T-cell (primary cell): ENCODE results near the gene ADGRB3. TPM values are rescaled to one million over a fixed set of nuclear protein-coding genes. Genes with fewer than 3 reads are reported as not detected.
"Not testable (repeated sequence)": the region's sequence is repeated elsewhere in the genome, so short reads cannot be mapped to it uniquely, and the experiment has no call there.

Experiments
- ATAC-seq, 4 experiments: fragments of 200-7000 bp in 3 of 4; fragments of 150-1000 bp in 1 of 4; cut with Tn5 transposase; replicated peaks in 1 of 4; 1 replicate in 3 of 4; 2 replicates in 1 of 4; pipeline ENCODE4 v1.10.0; 2021; ENCODE audit warnings: moderate library complexity in 3 of 4, mild to moderate bottlenecking in 2 of 4, moderate number of reproducible peaks in 1 of 4
- CTCF ChIA-PET, 2 donors: fragments of 300-600 bp; sonication (Branson Sonifier 250); formaldehyde crosslinking; loops; one replicate each; lab custom pipeline; 2022; ENCODE audit warnings: antibody characterized with exemption in 2 of 2; lab: Charles Lee
- POLR2A ChIA-PET, 2 donors: fragments of 300-600 bp; sonication (Branson Sonifier 250); formaldehyde crosslinking; loops; one replicate each; lab custom pipeline; 2022; ENCODE audit warnings: antibody characterized with exemption in 2 of 2; lab: Charles Lee
- DNase-seq, 35 experiments: peaks; one replicate each; pipeline versions ENCODE4 v3.0.0 to v3.0.0-alpha.2; 2013 to 2023
- H3K27ac ChIP-seq: one replicate; pipeline ENCODE4 v1.5.1; 2013; ENCODE audit warnings: low read length
- H3K27me3 ChIP-seq, 2 experiments: replicated peaks in 1 of 2; 1 replicate in 1 of 2; 2 replicates in 1 of 2; pipeline versions ENCODE4 v1.6.1 to v1.7.0; 2013; ENCODE audit warnings: low read length in 1 of 2, mixed read lengths in 1 of 2; ENCODE audit not compliant: control insufficient read depth in 2 of 2, insufficient read depth in 2 of 2; ENCODE audit errors: extremely low read depth in 1 of 2
- H3K36me3 ChIP-seq, 2 donors: 1 replicate in 1 of 2; 2 replicates in 1 of 2; pipeline versions ENCODE4 v1.6.1 to v1.7.0; 2013; ENCODE audit warnings: low read length in 1 of 2; ENCODE audit not compliant: control insufficient read depth in 2 of 2, insufficient read depth in 1 of 2; ENCODE audit errors: extremely low read depth in 1 of 2
- H3K4me1 ChIP-seq, 2 experiments: 1 replicate in 1 of 2; 2 replicates in 1 of 2; pipeline versions ENCODE4 v1.6.1 to v1.7.0; 2013; ENCODE audit warnings: low read length in 2 of 2, mixed read lengths in 1 of 2; ENCODE audit not compliant: insufficient read depth in 2 of 2, control insufficient read depth in 1 of 2; ENCODE audit errors: extremely low read depth in 1 of 2
- H3K4me3 ChIP-seq, 2 donors: 1 replicate in 1 of 2; 2 replicates in 1 of 2; pipeline versions ENCODE4 v1.5.1 to v1.7.0; 2013; ENCODE audit warnings: mild to moderate bottlenecking in 2 of 2, low read length in 1 of 2, moderate library complexity in 1 of 2; ENCODE audit not compliant: control insufficient read depth in 1 of 2; ENCODE audit errors: extremely low read depth in 1 of 2
- H3K9me3 ChIP-seq: 2 replicates; pipeline ENCODE4 v1.7.0; 2013
- H3K27ac Mint-ChIP-seq, 2 donors: one replicate each; pipeline ENCODE4 v1.8.0; 2020 to 2021; ENCODE audit warnings: mild to moderate bottlenecking in 2 of 2, mixed read lengths in 2 of 2
- H3K27me3 Mint-ChIP-seq, 2 donors: one replicate each; pipeline ENCODE4 v1.8.0; 2021 to 2022; ENCODE audit warnings: mixed read lengths in 2 of 2
- H3K36me3 Mint-ChIP-seq: one replicate; pipeline ENCODE4 v1.8.0; 2021; ENCODE audit warnings: mixed read lengths
- H3K4me1 Mint-ChIP-seq, 3 donors: one replicate each; pipeline ENCODE4 v1.8.0; 2020 to 2022; ENCODE audit warnings: mixed read lengths in 3 of 3, mild to moderate bottlenecking in 1 of 3
- H3K4me3 Mint-ChIP-seq, 3 donors: one replicate each; pipeline ENCODE4 v1.8.0; 2020 to 2022; ENCODE audit warnings: mild to moderate bottlenecking in 3 of 3, mixed read lengths in 3 of 3, moderate library complexity in 3 of 3
- H3K9me3 Mint-ChIP-seq, 3 donors: one replicate each; pipeline ENCODE4 v1.8.0; 2020 to 2022; ENCODE audit warnings: mixed read lengths in 3 of 3
- WGBS: methylation state at CpG from one replicate; pipeline ENCODE4 v1.1.5; 2013; ENCODE audit warnings: missing lambda C conversion rate; ENCODE audit not compliant: insufficient coverage; 5-methylcytosine and 5-hydroxymethylcytosine counted together
- total RNA-seq, 35 experiments: library from RNA in 6 of 35; stranded (reverse) in 6 of 35; fragments of 120-200 nt in 1 of 35; gene quantifications; one replicate each; pipeline versions ENCODE4 v1.2.1 to v1.2.4 and lab custom pipeline; 2013 to 2026

The ADGRB3 gene
- total RNA-seq, 5 donors from 2014 or later (not counting 1 experiment from before 2014, with no cell fraction given) = not detected

DNA sequence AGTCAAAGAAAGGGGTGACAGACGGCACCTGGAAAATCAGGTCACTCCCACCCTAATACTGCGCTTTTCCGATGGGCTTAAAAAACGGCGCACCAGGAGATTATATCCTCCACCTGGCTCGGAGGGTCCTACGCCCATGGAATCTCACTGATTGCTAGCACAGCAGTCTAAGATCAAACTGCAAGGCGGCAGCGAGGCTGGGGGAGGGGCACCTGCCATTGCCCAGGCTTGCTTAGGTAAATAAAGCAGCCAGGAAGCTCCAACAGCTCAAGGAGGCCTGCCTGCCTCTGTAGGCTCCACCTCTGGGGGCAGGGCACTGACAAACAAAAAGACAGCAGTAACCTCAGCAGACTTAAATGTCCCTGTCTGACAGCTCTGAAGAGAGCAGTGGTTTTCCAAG, 277.7 kb downstream of the ADGRB3 start:
- H3K9me3 Mint-ChIP-seq, H3K4me3 ChIP-seq, H3K27me3 Mint-ChIP-seq, H3K9me3 ChIP-seq, H3K27ac ChIP-seq, POLR2A ChIA-PET, H3K36me3 Mint-ChIP-seq, H3K4me3 Mint-ChIP-seq, H3K27ac Mint-ChIP-seq, H3K4me1 ChIP-seq, CTCF ChIA-PET, H3K36me3 ChIP-seq, H3K4me1 Mint-ChIP-seq, DNase-seq, H3K27me3 ChIP-seq, ATAC-seq: not testable (repeated sequence)
- WGBS = 97% methylated on average over 4 of the region's 9 CpGs

DNA sequence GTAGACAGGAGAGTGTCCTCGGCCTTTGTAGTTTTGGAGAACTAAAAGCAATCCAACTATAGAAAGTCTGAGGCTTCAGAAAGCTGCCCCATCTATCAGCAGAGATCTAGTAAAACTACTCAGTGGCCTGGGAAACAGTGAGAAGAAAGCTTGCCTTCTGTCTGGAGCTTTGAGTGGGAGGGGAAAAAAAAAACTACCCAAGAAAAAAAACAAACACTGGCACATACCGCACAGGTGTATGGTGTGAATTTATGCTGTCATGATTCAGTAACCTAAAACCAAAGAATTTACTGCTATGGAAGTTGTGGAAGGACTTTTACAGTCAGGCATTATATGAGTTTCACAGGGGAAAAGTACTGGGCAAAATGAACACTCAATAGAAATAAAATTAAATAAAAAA, 280.5 kb downstream of the ADGRB3 start:
- Histone ChIP-seq H3K36me3 (no peaks in the 10 kb centered on the region), H3K4me3 (no peak overlapping the region), H3K4me1 (no peaks in the 10 kb centered on the region), H3K27ac (no peak overlapping the region), H3K27me3 (no peaks in the 10 kb centered on the region), H3K9me3 (no peaks in the 10 kb centered on the region)
- WGBS = no CpG with 5 or more reads among the region's 2 CpGs
- DNase-seq = no peak
- CTCF ChIA-PET = no interaction called here
- POLR2A ChIA-PET = no interaction called here
- H3K27ac Mint-ChIP-seq = no peak overlapping the region
- no peak overlapping the region for H3K4me3 Mint-ChIP-seq
- peaks cover 0 to 3% (median 0%) of the 10 kb centered on the region in 3 donors for H3K9me3 Mint-ChIP-seq
- H3K4me1 Mint-ChIP-seq = no peaks in the 10 kb centered on the region
- H3K27me3 Mint-ChIP-seq = no peaks in the 10 kb centered on the region
- no peaks in the 10 kb centered on the region for H3K36me3 Mint-ChIP-seq
- no peak for ATAC-seq

GRCh38 chr6:68919537-68919936, 284.5 kb downstream of the ADGRB3 start:
- H3K36me3 ChIP-seq = no peaks in the 10 kb centered on the region
- Mint-ChIP-seq H3K27ac (no peak overlapping the region), H3K36me3 (no peaks in the 10 kb centered on the region), H3K27me3 (no peaks in the 10 kb centered on the region), H3K4me3 (no peak overlapping the region), H3K4me1 (no peaks in the 10 kb centered on the region), H3K9me3 (peaks cover 0 to 3% (median 0%) of the 10 kb centered on the region in 3 donors)
- no peak overlapping the region for H3K4me3 ChIP-seq
- 83% methylated on average over 3 of the region's 3 CpGs for WGBS
- no peaks in the 10 kb centered on the region for H3K4me1 ChIP-seq
- POLR2A ChIA-PET = no interaction called here
- no peaks in the 10 kb centered on the region for H3K27me3 ChIP-seq
- ATAC-seq (no peak), DNase-seq (no peak)
- CTCF ChIA-PET = no interaction called here
- no peaks in the 10 kb centered on the region for H3K9me3 ChIP-seq
- no peak overlapping the region for H3K27ac ChIP-seq

- DNase-seq (no peak), ATAC-seq (no peak)
- CTCF ChIA-PET = no interaction called here
- no CpG with 5 or more reads among the region's 2 CpGs for WGBS
- no peaks in the 10 kb centered on the region for H3K4me1 ChIP-seq
- no peaks in the 10 kb centered on the region for H3K4me1 Mint-ChIP-seq
- H3K27ac ChIP-seq = no peak overlapping the region
- H3K27me3 Mint-ChIP-seq = peaks cover 0 to 3% of the 10 kb centered on the region in 2 donors
- H3K27me3 ChIP-seq = no peaks in the 10 kb centered on the region
- no peak overlapping the region for H3K4me3 Mint-ChIP-seq
- H3K9me3 Mint-ChIP-seq = no peaks in the 10 kb centered on the region
- no peak overlapping the region for H3K4me3 ChIP-seq
- no peaks in the 10 kb centered on the region for H3K9me3 ChIP-seq
- POLR2A ChIA-PET = interaction anchor here in 1 of 2 donors (0.6 kb wide), 1 partner anchor 1184 kb away, joined by 3 read pairs; no protein-coding TSS in a partner anchor
- no peak overlapping the region for H3K27ac Mint-ChIP-seq
- H3K36me3 Mint-ChIP-seq = no peaks in the 10 kb centered on the region
- no peaks in the 10 kb centered on the region for H3K36me3 ChIP-seq
Measured at GRCh38 chr6:68941345-68941744, 306.3 kb downstream of the ADGRB3 start.

- no peak overlapping the region for H3K4me3 ChIP-seq
- Mint-ChIP-seq H3K4me3 (no peak overlapping the region), H3K4me1 (no peaks in the 10 kb centered on the region), H3K27ac (no peak overlapping the region), H3K36me3 (no peaks in the 10 kb centered on the region), H3K27me3 (peaks cover 0 to 3% of the 10 kb centered on the region in 2 donors), H3K9me3 (peaks cover 0 to 6% (median 4%) of the 10 kb centered on the region in 3 donors)
- POLR2A ChIA-PET = no interaction called here
- CTCF ChIA-PET = no interaction called here
- H3K9me3 ChIP-seq = no peaks in the 10 kb centered on the region
- H3K36me3 ChIP-seq = no peaks in the 10 kb centered on the region
- no CpG with 5 or more reads among the region's 5 CpGs for WGBS
- ATAC-seq (no peak), DNase-seq (no peak)
- no peaks in the 10 kb centered on the region for H3K4me1 ChIP-seq
- no peak overlapping the region for H3K27ac ChIP-seq
- no peaks in the 10 kb centered on the region for H3K27me3 ChIP-seq
Measured at GRCh38 chr6:68947721-68948120, 312.6 kb downstream of the ADGRB3 start.

GRCh38 chr6:68951270-68951669, 316.2 kb downstream of the ADGRB3 start:
- no peak overlapping the region for H3K27ac ChIP-seq
- no peak for DNase-seq
- no peaks in the 10 kb centered on the region for H3K9me3 ChIP-seq
- Mint-ChIP-seq H3K9me3 (peaks cover 0 to 6% (median 4%) of the 10 kb centered on the region in 3 donors), H3K27ac (no peak overlapping the region), H3K36me3 (no peaks in the 10 kb centered on the region), H3K4me1 (no peaks in the 10 kb centered on the region), H3K4me3 (no peak overlapping the region), H3K27me3 (no peaks in the 10 kb centered on the region)
- H3K4me3 ChIP-seq = no peak overlapping the region
- ATAC-seq = no peak
- no peaks in the 10 kb centered on the region for H3K27me3 ChIP-seq
- ChIA-PET CTCF (no interaction called here), POLR2A (no interaction called here)
- no peaks in the 10 kb centered on the region for H3K36me3 ChIP-seq
- 87% methylated on average over 3 of the region's 10 CpGs for WGBS
- H3K4me1 ChIP-seq = no peaks in the 10 kb centered on the region

DNA sequence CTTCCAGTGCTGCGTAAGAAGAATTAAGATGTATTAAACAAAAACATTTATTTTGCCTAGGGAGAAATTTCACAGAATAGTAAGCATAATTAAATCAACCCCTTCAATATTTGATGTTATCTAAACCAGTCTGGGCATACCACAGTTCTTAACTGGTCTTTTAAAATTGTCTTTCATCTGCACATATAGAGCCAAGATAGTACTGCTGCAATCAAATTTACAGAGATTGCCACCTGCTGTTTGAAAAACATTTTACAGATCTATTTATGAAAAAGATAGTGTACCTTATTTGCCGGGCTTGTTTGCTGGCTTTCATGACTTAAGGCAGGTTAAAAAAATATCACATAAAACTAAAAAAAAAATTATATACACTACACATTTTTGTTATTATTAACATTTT, 323.2 kb downstream of the ADGRB3 start:
- ChIA-PET POLR2A (no interaction called here), CTCF (interaction anchor here in 1 of 2 donors (0.6 kb wide), 1 partner anchor 9 kb away, joined by 7 read pairs; no protein-coding TSS in a partner anchor)
- Mint-ChIP-seq H3K36me3 (no peaks in the 10 kb centered on the region), H3K27me3 (no peaks in the 10 kb centered on the region), H3K4me3 (no peak overlapping the region), H3K9me3 (no peaks in the 10 kb centered on the region), H3K4me1 (no peaks in the 10 kb centered on the region), H3K27ac (no peak overlapping the region)
- Histone ChIP-seq H3K36me3 (no peaks in the 10 kb centered on the region), H3K27me3 (no peaks in the 10 kb centered on the region), H3K9me3 (no peaks in the 10 kb centered on the region), H3K27ac (no peak overlapping the region), H3K4me3 (no peak overlapping the region), H3K4me1 (no peaks in the 10 kb centered on the region)
- no CpG with 5 or more reads among the region's 2 CpGs for WGBS
- no peak for ATAC-seq
- no peak for DNase-seq
